RCC 7860 (cell line): ENCODE data around the gene MEX3D.

Source experiments
- DNase-seq: peaks from one replicate; pipeline ENCODE4 v3.0.0-alpha.2; 2015; ENCODE audit warnings: low spot score
- FAIRE-seq: peaks from 2 replicates; lab custom pipeline; 2012; peaks lifted over from hg19 to GRCh38; lab: Jason Lieb, UNC

The MEX3D gene

DNA sequence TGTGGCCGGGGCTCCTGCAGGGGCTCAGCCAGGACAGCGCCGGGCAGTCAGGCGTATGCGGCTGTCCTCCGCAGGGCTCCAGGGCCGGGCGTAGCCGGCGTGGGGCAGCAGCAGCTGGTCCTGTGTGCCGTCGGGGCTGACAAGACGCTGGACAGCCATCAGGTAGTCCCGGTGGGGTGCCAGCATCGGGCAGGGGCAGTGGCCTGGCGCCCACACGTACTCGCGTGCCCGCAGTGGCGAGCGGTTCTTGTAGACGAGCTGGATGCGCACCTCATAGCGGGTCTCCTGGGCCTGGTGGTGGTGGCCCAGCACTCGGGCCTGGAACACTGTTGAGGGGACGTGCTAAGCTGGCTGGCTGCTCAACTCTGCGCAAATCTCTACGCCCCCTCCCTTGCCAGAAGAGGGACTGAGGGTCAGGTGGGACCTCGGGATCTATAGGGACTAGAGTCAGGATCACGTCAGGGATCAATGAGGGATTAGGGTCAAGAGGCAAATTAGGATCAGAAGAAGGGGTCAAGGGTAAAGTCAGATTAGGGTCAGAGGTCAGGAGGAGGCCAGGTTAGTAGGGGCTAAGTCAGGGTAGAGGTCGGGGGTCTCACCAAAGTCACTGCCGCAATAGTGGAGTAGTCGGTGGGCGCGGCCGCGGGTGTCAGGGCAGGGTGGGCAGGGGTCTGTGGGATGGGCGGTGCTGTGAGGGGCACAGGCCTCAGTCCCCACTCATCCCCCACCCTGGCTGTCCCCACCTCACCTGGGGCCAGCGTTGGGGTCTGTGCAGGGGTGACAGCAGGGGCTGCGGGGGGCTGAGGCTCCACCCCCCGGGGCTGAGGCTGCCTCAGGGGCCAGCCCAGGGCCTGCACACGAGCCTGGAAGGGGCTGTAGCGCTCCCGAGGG, 61.9 kb downstream of the MEX3D start:
- FAIRE-seq = no peak
- DNase-seq = no peak

DNA sequence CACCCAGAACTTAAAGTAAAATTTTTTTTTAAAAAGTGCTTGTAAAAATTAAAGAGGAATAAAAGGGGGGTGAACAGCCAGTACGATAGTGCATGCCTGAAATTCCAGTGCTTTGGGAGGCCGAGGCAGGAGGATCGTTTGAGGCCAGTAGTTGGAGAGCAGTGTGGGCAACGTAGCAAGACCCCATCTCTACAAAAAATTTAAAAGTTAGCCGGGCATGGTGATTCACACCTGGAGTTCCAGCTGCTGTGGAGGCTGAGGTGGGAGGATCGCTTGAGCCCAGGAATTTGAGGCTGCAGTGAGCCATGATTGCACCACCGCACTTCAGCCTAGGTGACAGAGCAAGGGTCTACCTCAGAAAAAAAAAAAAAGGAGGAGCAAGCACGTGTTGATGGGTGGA, 63.1 kb downstream of the MEX3D start:
- FAIRE-seq (no peak), DNase-seq (no peak)
